Trophoblast cell (in vitro differentiated cells and primary cell): ENCODE measurements around the gene RPN2.

ENCODE experiments used
- DNase-seq, 2 donors: peaks; one replicate each; pipeline ENCODE4 v3.0.0-alpha.2; 2016
- H2AFZ ChIP-seq: 2 replicates; pipeline ENCODE4 v1.6.1; 2013; ENCODE audit warnings: low read length, moderate library complexity, mild to moderate bottlenecking; ENCODE audit not compliant: insufficient read depth, poor library complexity
- H2AK5ac ChIP-seq: 2 replicates; pipeline ENCODE4 v1.6.1; 2013; ENCODE audit warnings: mild to moderate bottlenecking, low read length
- H2BK120ac ChIP-seq: 2 replicates; pipeline ENCODE4 v1.6.1; 2013; ENCODE audit warnings: low read length, mild to moderate bottlenecking, moderate library complexity; ENCODE audit not compliant: insufficient read depth, poor library complexity
- H2BK12ac ChIP-seq: 2 replicates; pipeline ENCODE4 v1.6.1; 2013; ENCODE audit warnings: mild to moderate bottlenecking, low read length, moderate library complexity
- H2BK5ac ChIP-seq: 2 replicates; pipeline ENCODE4 v1.6.1; 2013; ENCODE audit warnings: low read length, low read depth, moderate library complexity, mild to moderate bottlenecking; ENCODE audit not compliant: poor library complexity
- H3K14ac ChIP-seq: 2 replicates; pipeline ENCODE4 v1.6.1; 2013; ENCODE audit warnings: mild to moderate bottlenecking, low read length
- H3K18ac ChIP-seq: 2 replicates; pipeline ENCODE4 v1.6.1; 2013; ENCODE audit warnings: mild to moderate bottlenecking, low read length
- H3K23ac ChIP-seq: 2 replicates; pipeline ENCODE4 v1.6.1; 2013; ENCODE audit warnings: low read length
- H3K27ac ChIP-seq: 2 replicates; pipeline ENCODE4 v1.5.1; 2013; ENCODE audit warnings: low read depth, mild to moderate bottlenecking, inconsistent platforms, low read length, moderate library complexity
- H3K27me3 ChIP-seq: 2 replicates; pipeline ENCODE4 v1.6.1; 2013; ENCODE audit warnings: inconsistent platforms, mild to moderate bottlenecking, low read length, moderate library complexity; ENCODE audit not compliant: insufficient read depth
- H3K36me3 ChIP-seq, 2 experiments: 1 replicate in 1 of 2; 2 replicates in 1 of 2; pipeline ENCODE4 v1.6.1; 2013; ENCODE audit warnings: low read length in 2 of 2, mild to moderate bottlenecking in 2 of 2, moderate library complexity in 1 of 2; ENCODE audit not compliant: insufficient read depth in 2 of 2, control insufficient read depth in 1 of 2
- H3K4ac ChIP-seq: 2 replicates; pipeline ENCODE4 v1.6.1; 2013; ENCODE audit warnings: low read depth, mild to moderate bottlenecking, low read length, moderate library complexity
- H3K4me1 ChIP-seq, 2 experiments: 1 replicate in 1 of 2; 2 replicates in 1 of 2; pipeline ENCODE4 v1.6.1; 2013; ENCODE audit warnings: low read length in 2 of 2, mild to moderate bottlenecking in 2 of 2, moderate library complexity in 1 of 2; ENCODE audit not compliant: insufficient read depth in 2 of 2, control insufficient read depth in 1 of 2
- H3K4me2 ChIP-seq: 2 replicates; pipeline ENCODE4 v1.6.1; 2013; ENCODE audit warnings: inconsistent platforms, mild to moderate bottlenecking, low read length, moderate library complexity
- H3K4me3 ChIP-seq: 2 replicates; pipeline ENCODE4 v1.5.1; 2013; ENCODE audit warnings: mild to moderate bottlenecking, low read depth, low read length, inconsistent platforms
- H3K79me1 ChIP-seq: one replicate; pipeline ENCODE4 v1.6.1; 2013; ENCODE audit warnings: low read length
- H3K79me2 ChIP-seq: 2 replicates; pipeline ENCODE4 v1.6.1; 2013; ENCODE audit warnings: low read length, mild to moderate bottlenecking; ENCODE audit not compliant: control insufficient read depth, insufficient read depth, poor library complexity
- H3K9ac ChIP-seq: 2 replicates; pipeline ENCODE4 v1.6.1; 2013; ENCODE audit warnings: mild to moderate bottlenecking, low read length
- H3K9me3 ChIP-seq: 2 replicates; pipeline ENCODE4 v1.6.1; 2013; ENCODE audit warnings: low read depth, mild to moderate bottlenecking, control low read depth, inconsistent platforms, low read length; ENCODE audit not compliant: insufficient read depth
- H4K12ac ChIP-seq: 2 replicates; pipeline ENCODE4 v1.6.1; 2013; ENCODE audit warnings: low read depth, mild to moderate bottlenecking, low read length, moderate library complexity
- H4K8ac ChIP-seq: 2 replicates; pipeline ENCODE4 v1.6.1; 2013; ENCODE audit warnings: low read depth, mild to moderate bottlenecking, low read length, moderate library complexity
- H4K91ac ChIP-seq: one replicate; pipeline ENCODE4 v1.6.1; 2013; ENCODE audit warnings: low read depth, mild to moderate bottlenecking, low read length, moderate library complexity
- WGBS: extraction: QIAGEN DNeasy Blood & Tissue Kit; methylation state at CpG from one replicate; pipeline ENCODE4 v1.1.7; 2013; ENCODE audit warnings: missing lambda C conversion rate; ENCODE audit not compliant: insufficient read length, insufficient coverage; ENCODE audit errors: extremely low coverage; 5-methylcytosine and 5-hydroxymethylcytosine counted together

RPN2 gene

DNA sequence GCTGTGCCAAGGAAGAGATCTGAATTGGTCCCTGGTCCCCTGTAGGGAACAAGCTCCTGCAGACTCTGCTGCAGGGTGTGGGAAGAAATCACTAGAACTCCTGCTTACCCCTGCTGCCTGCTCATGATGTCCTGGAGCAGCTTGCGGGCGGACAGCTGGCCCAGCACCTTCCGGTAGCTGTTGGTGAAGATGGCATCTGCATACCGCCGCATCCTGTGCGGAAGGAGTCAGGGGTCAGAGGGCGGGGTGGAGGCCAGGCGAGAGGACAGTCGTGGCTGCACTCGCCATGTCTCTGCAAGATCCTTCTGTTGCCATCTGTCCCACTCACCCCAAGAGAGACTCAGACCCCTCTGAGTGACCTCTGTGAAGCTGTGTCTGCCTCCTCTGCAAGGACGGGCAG, 77.2 kb downstream of the RPN2 start:
- no peaks in the 10 kb centered on the region for H3K27me3 ChIP-seq
- no peak overlapping the region for H3K4me2 ChIP-seq
- no peak overlapping the region for H4K8ac ChIP-seq
- no peaks in the 10 kb centered on the region for H3K9me3 ChIP-seq
- H3K79me2 ChIP-seq, result no peaks in the 10 kb centered on the region
- H4K12ac ChIP-seq, result no peak overlapping the region
- no peak overlapping the region for H2AK5ac ChIP-seq
- no peak overlapping the region for H3K9ac ChIP-seq
- H3K14ac ChIP-seq, result no peak overlapping the region
- no peaks in the 10 kb centered on the region for H3K36me3 ChIP-seq
- H3K4me3 ChIP-seq, result no peak overlapping the region
- no peak overlapping the region for H2BK5ac ChIP-seq
- DNase-seq, result no peak
- no peak overlapping the region for H2AFZ ChIP-seq
- no peak overlapping the region for H2BK12ac ChIP-seq
- no CpG with 5 or more reads among the region's 11 CpGs for WGBS
- peaks cover 4% of the 10 kb centered on the region in 2 experiments for H3K4me1 ChIP-seq
- H4K91ac ChIP-seq, result no peak overlapping the region
- no peak overlapping the region for H3K18ac ChIP-seq
- H3K27ac ChIP-seq, result no peak overlapping the region
- no peaks in the 10 kb centered on the region for H3K79me1 ChIP-seq
- H3K4ac ChIP-seq, result no peak overlapping the region
- no peak overlapping the region for H2BK120ac ChIP-seq
- no peak overlapping the region for H3K23ac ChIP-seq

- no peak overlapping the region for H3K27ac ChIP-seq
- H3K79me1 ChIP-seq, result no peaks in the 10 kb centered on the region
- H2BK12ac ChIP-seq, result no peak overlapping the region
- H2AFZ ChIP-seq, result no peak overlapping the region
- no peak overlapping the region for H3K9ac ChIP-seq
- no peaks in the 10 kb centered on the region for H3K79me2 ChIP-seq
- DNase-seq, result no peak
- no peak overlapping the region for H2BK5ac ChIP-seq
- H3K4me2 ChIP-seq, result no peak overlapping the region
- WGBS, result no CpG with 5 or more reads among the region's 2 CpGs
- no peak overlapping the region for H3K4me3 ChIP-seq
- H3K4ac ChIP-seq, result no peak overlapping the region
- H3K23ac ChIP-seq, result no peak overlapping the region
- H2AK5ac ChIP-seq, result no peak overlapping the region
- no peak overlapping the region for H2BK120ac ChIP-seq
- peaks cover 0 to 1% of the 10 kb centered on the region in 2 experiments for H3K4me1 ChIP-seq
- H3K18ac ChIP-seq, result no peak overlapping the region
- H4K91ac ChIP-seq, result no peak overlapping the region
- H3K27me3 ChIP-seq, result no peaks in the 10 kb centered on the region
- H3K9me3 ChIP-seq, result no peaks in the 10 kb centered on the region
- H4K8ac ChIP-seq, result no peak overlapping the region
- H3K14ac ChIP-seq, result no peak overlapping the region
- no peaks in the 10 kb centered on the region for H3K36me3 ChIP-seq
- H4K12ac ChIP-seq, result no peak overlapping the region
Observed at GRCh38 chr20:37257530-37257929, 78.4 kb downstream of the RPN2 start.

- H2BK5ac ChIP-seq, result no peak overlapping the region
- no peak overlapping the region for H2AK5ac ChIP-seq
- no CpG with 5 or more reads among the region's 9 CpGs for WGBS
- no peaks in the 10 kb centered on the region for H3K27me3 ChIP-seq
- H3K79me2 ChIP-seq, result no peaks in the 10 kb centered on the region
- H4K8ac ChIP-seq, result no peak overlapping the region
- H4K12ac ChIP-seq, result no peak overlapping the region
- no peaks in the 10 kb centered on the region for H3K79me1 ChIP-seq
- no peak overlapping the region for H3K18ac ChIP-seq
- no peak overlapping the region for H2BK120ac ChIP-seq
- H3K27ac ChIP-seq, result no peak overlapping the region
- peaks cover 0 to 2% of the 10 kb centered on the region in 2 experiments for H3K4me1 ChIP-seq
- H3K23ac ChIP-seq, result no peak overlapping the region
- no peak overlapping the region for H2AFZ ChIP-seq
- H3K36me3 ChIP-seq, result no peaks in the 10 kb centered on the region
- no peak overlapping the region for H3K14ac ChIP-seq
- H3K4me2 ChIP-seq, result no peak overlapping the region
- no peak overlapping the region for H2BK12ac ChIP-seq
- DNase-seq, result no peak
- no peak overlapping the region for H3K4ac ChIP-seq
- H3K9ac ChIP-seq, result no peak overlapping the region
- H3K4me3 ChIP-seq, result no peak overlapping the region
- H3K9me3 ChIP-seq, result no peaks in the 10 kb centered on the region
- peak overlapping the region; percentile 55 for H4K91ac ChIP-seq
Observed at GRCh38 chr20:37257988-37258387, 78.9 kb downstream of the RPN2 start.

DNA sequence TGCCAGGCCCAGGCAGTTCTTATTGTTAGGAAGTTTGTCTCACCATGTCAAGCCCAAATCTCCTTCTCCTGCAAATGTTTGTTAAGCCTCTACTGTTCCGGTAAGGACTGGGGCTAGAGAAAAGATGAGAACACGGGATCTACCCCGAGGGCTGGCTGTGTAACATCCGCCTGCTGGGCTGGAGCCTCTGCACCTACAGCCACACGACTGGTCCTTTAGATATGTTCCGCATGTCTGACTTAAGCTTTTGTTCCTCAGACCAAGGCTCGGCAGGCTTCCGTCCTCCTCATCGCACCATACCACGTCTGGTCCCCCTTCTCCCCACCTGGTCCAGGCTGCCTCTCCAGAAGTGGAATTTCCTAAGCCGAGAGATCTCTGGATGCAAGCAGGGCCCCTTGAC, 79.9 kb downstream of the RPN2 start:
- Histone ChIP-seq H4K91ac (no peak overlapping the region), H3K9me3 (no peaks in the 10 kb centered on the region), H2BK12ac (no peak overlapping the region), H2AFZ (no peak overlapping the region), H3K23ac (no peak overlapping the region), H3K4ac (no peak overlapping the region), H3K79me1 (no peaks in the 10 kb centered on the region), H2BK5ac (no peak overlapping the region), H3K36me3 (no peaks in the 10 kb centered on the region), H3K14ac (no peak overlapping the region), H3K27ac (no peak overlapping the region), H3K4me1 (peaks cover 0 to 2% of the 10 kb centered on the region in 2 experiments), H4K8ac (no peak overlapping the region), H3K79me2 (no peaks in the 10 kb centered on the region), H3K18ac (no peak overlapping the region), H3K4me2 (no peak overlapping the region), H2AK5ac (no peak overlapping the region), H3K9ac (no peak overlapping the region), H2BK120ac (no peak overlapping the region), H3K27me3 (no peaks in the 10 kb centered on the region), H4K12ac (no peak overlapping the region), H3K4me3 (no peak overlapping the region)
- no CpG with 5 or more reads among the region's 11 CpGs for WGBS
- no peak for DNase-seq
